Neural progenitor cell (in vitro differentiated cells): ENCODE measurements around the gene ACBD7. TPM values are rescaled to one million over a fixed set of nuclear protein-coding genes. Genes with fewer than 3 reads are reported as not detected.

Experiments
- DNase-seq: peaks from one replicate; pipeline ENCODE4 v3.0.0-alpha.2; 2016; ENCODE audit warnings: low spot score
- H2AFZ ChIP-seq: fragments of 200-600 bp; sonication (generic); replicated peaks from 2 replicates; pipeline ENCODE4 v1.6.1; 2016; ENCODE audit warnings: antibody characterized with exemption
- H3F3A ChIP-seq: fragments of 200-600 bp; sonication (generic); 2 replicates; pipeline ENCODE4 v1.6.1; 2016; ENCODE audit warnings: antibody characterized with exemption, low read depth
- H3K27ac ChIP-seq: fragments of 200-600 bp; sonication (generic); 2 replicates; pipeline ENCODE4 v1.5.1; 2016; ENCODE audit warnings: mild to moderate bottlenecking
- H3K27me3 ChIP-seq: fragments of 200-600 bp; sonication (generic); 2 replicates; pipeline ENCODE4 v1.6.1; 2016; ENCODE audit warnings: mild to moderate bottlenecking, moderate library complexity
- H3K36me3 ChIP-seq: fragments of 200-600 bp; sonication (generic); 2 replicates; pipeline ENCODE4 v1.5.1; 2016
- H3K4me1 ChIP-seq: fragments of 200-600 bp; sonication (generic); 2 replicates; pipeline ENCODE4 v1.6.1; 2016; ENCODE audit warnings: mixed run types
- H3K4me2 ChIP-seq: fragments of 200-600 bp; sonication (generic); 2 replicates; pipeline ENCODE4 v1.6.1; 2016
- H3K4me3 ChIP-seq: fragments of 200-600 bp; sonication (generic); 2 replicates; pipeline ENCODE4 v1.5.1; 2016
- H3K79me2 ChIP-seq: fragments of 200-600 bp; sonication (generic); 2 replicates; pipeline ENCODE4 v1.6.1; 2016; ENCODE audit warnings: low read depth
- H3K9ac ChIP-seq: fragments of 200-600 bp; sonication (generic); 2 replicates; pipeline ENCODE4 v1.6.1; 2016
- H3K9me3 ChIP-seq: fragments of 200-600 bp; sonication (generic); 2 replicates; pipeline ENCODE4 v1.5.1; 2016; ENCODE audit warnings: low read depth
- H4K20me1 ChIP-seq: fragments of 200-600 bp; sonication (generic); 2 replicates; pipeline ENCODE4 v1.6.1; 2016; ENCODE audit warnings: low read depth
- H3K27ac Mint-ChIP-seq: 3 replicates; pipeline ENCODE4 v1.8.0; 2021; ENCODE audit warnings: mixed read lengths
- H3K27me3 Mint-ChIP-seq: 2 replicates; pipeline ENCODE4 v1.8.0; 2022; ENCODE audit warnings: low read depth, mild to moderate bottlenecking, inconsistent platforms, moderate library complexity, mixed read lengths; ENCODE audit not compliant: insufficient read depth
- H3K36me3 Mint-ChIP-seq: 3 replicates; pipeline ENCODE4 v1.8.0; 2021; ENCODE audit warnings: mixed read lengths
- H3K4me1 Mint-ChIP-seq: 3 replicates; pipeline ENCODE4 v1.8.0; 2021; ENCODE audit warnings: mixed read lengths
- H3K4me3 Mint-ChIP-seq: 3 replicates; pipeline ENCODE4 v1.8.0; 2021; ENCODE audit warnings: mild to moderate bottlenecking, moderate library complexity, mixed read lengths
- H3K9me3 Mint-ChIP-seq: 3 replicates; pipeline ENCODE4 v1.8.0; 2020; ENCODE audit warnings: mixed read lengths
- EZH2 ChIP-seq: fragments of 200-600 bp; sonication (generic); IDR thresholded peaks from 2 replicates; pipeline ENCODE4 v1.6.1; 2017; ENCODE audit warnings: antibody characterized with exemption, mild to moderate bottlenecking, moderate library complexity
- EZH2phosphoT487 ChIP-seq: fragments of 200-600 bp; sonication (generic); IDR thresholded peaks from 2 replicates; pipeline ENCODE4 v1.6.1; 2017; ENCODE audit warnings: antibody characterized with exemption
- total RNA-seq: library from RNA; depleted of rRNA; stranded (reverse); fragments of >200 nt; gene quantifications from 2 replicates; pipeline ENCODE4 v1.2.3, GENCODE V29; 2015; ENCODE audit warnings: low replicate concordance
- TF ChIP-seq, protein P1 (sequence below): fragments of 200-600 bp; sonication (generic); IDR thresholded peaks from 2 replicates; pipeline ENCODE4 v1.5.1; 2017; ENCODE audit warnings: antibody characterized with exemption, mild to moderate bottlenecking

The ACBD7 gene
- total RNA-seq, 1 donor from 2014 or later: 97.3 TPM

DNA sequence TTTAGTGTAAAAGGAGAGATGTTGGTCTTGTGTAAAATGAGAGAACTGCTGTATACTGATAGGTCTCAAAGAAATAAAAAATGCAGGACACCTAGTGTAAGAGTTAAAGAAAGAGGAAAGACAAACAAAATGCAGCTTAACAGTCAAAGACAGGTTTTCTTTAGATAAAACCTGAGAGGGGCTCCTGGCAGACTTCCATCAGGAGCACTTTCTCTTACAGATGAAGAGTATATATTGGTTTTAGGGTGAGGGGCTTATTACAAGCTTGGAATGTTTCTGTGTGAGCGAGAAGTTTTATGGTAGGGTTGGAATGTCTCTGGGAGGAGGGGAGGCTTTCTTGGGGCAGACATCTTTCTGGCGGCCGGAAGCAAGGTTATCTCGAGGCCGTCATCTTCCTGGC, 16.2 kb downstream of the ACBD7 start:
- Histone ChIP-seq H3K4me2 (no peak overlapping the region), H3K9me3 (peaks cover 6% of the 10 kb centered on the region), H3K4me3 (no peak overlapping the region), H2AFZ (no peak overlapping the region), H3F3A (no peaks in the 10 kb centered on the region), H3K27ac (no peak overlapping the region), H3K27me3 (no peaks in the 10 kb centered on the region), H3K9ac (no peak overlapping the region), H4K20me1 (no peaks in the 10 kb centered on the region), H3K4me1 (no peaks in the 10 kb centered on the region), H3K36me3 (peaks cover 5% of the 10 kb centered on the region), H3K79me2 (no peaks in the 10 kb centered on the region)
- Mint-ChIP-seq H3K27ac (no peak overlapping the region), H3K9me3 (peaks cover 17% of the 10 kb centered on the region), H3K4me1 (no peaks in the 10 kb centered on the region), H3K36me3 (peaks cover 16% of the 10 kb centered on the region), H3K4me3 (no peak overlapping the region), H3K27me3 (peaks cover 2% of the 10 kb centered on the region)
- TF ChIP-seq EZH2phosphoT487: no peak
- TF ChIP-seq, protein P1, sequence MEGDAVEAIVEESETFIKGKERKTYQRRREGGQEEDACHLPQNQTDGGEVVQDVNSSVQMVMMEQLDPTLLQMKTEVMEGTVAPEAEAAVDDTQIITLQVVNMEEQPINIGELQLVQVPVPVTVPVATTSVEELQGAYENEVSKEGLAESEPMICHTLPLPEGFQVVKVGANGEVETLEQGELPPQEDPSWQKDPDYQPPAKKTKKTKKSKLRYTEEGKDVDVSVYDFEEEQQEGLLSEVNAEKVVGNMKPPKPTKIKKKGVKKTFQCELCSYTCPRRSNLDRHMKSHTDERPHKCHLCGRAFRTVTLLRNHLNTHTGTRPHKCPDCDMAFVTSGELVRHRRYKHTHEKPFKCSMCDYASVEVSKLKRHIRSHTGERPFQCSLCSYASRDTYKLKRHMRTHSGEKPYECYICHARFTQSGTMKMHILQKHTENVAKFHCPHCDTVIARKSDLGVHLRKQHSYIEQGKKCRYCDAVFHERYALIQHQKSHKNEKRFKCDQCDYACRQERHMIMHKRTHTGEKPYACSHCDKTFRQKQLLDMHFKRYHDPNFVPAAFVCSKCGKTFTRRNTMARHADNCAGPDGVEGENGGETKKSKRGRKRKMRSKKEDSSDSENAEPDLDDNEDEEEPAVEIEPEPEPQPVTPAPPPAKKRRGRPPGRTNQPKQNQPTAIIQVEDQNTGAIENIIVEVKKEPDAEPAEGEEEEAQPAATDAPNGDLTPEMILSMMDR: no peak
- no peak for TF ChIP-seq EZH2
- no peak for DNase-seq

DNA sequence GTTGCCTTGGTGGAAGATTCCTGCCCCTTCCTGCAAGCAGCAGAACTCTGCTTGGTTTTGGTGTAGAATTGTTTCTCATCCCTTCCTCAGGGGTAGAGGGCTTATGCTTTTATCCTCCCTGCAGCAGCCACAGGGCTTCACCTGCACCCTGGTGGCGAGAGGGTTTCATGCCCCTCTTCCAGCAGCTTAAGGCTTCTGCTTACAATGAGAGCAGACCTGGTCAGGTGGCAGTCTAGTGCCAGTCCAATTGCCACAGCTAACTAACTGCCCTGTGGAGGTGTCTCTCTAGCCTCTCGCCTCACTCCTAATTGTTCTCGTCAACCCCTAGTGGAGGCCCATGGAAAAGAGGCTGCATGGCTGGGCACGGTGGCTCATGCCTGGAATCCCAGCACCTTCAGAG, 19.3 kb downstream of the ACBD7 start:
- Mint-ChIP-seq H3K4me3 (no peak overlapping the region), H3K9me3 (peaks cover 27% of the 10 kb centered on the region), H3K27me3 (no peaks in the 10 kb centered on the region), H3K4me1 (no peaks in the 10 kb centered on the region), H3K27ac (no peak overlapping the region), H3K36me3 (peaks cover 16% of the 10 kb centered on the region)
- Histone ChIP-seq H3K79me2 (no peaks in the 10 kb centered on the region), H3K4me1 (no peaks in the 10 kb centered on the region), H3K27ac (no peak overlapping the region), H3K27me3 (no peaks in the 10 kb centered on the region), H3K4me2 (no peak overlapping the region), H2AFZ (no peak overlapping the region), H3K36me3 (peaks cover 5% of the 10 kb centered on the region), H4K20me1 (no peaks in the 10 kb centered on the region), H3K9me3 (peaks cover 6% of the 10 kb centered on the region), H3F3A (no peaks in the 10 kb centered on the region), H3K4me3 (no peak overlapping the region), H3K9ac (no peak overlapping the region)
- no peak for DNase-seq
- TF ChIP-seq, protein P1: no peak
- no peak for TF ChIP-seq EZH2
- TF ChIP-seq EZH2phosphoT487: no peak

DNA sequence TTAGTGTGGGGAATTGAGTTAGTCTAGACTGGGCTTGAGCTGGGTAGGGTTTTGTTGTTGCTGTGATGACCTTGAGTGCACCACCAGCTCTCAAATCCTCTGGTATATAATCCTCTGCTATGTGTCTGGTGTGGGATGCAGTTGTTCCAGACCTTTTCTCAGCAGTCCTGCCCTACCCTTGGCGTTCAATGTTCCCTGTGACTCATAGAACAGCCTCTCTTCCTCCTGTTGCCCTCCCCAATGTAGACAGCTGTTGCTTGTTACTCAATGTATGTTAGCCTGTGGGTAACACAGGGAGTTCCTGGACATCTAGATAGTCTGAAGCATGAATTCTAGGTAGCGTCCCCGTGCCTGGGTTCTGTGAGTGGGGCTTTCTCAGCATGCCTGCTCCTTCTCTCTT, 19.8 kb downstream of the ACBD7 start:
- Histone ChIP-seq H3K4me1 (no peaks in the 10 kb centered on the region), H3K4me2 (no peak overlapping the region), H4K20me1 (no peaks in the 10 kb centered on the region), H3K27me3 (no peaks in the 10 kb centered on the region), H3K9me3 (peaks cover 6% of the 10 kb centered on the region), H3K36me3 (peaks cover 5% of the 10 kb centered on the region), H3K4me3 (no peak overlapping the region), H3K79me2 (no peaks in the 10 kb centered on the region), H2AFZ (no peak overlapping the region), H3F3A (no peaks in the 10 kb centered on the region), H3K27ac (no peak overlapping the region), H3K9ac (no peak overlapping the region)
- Mint-ChIP-seq H3K4me1 (no peaks in the 10 kb centered on the region), H3K4me3 (no peak overlapping the region), H3K9me3 (peaks cover 26% of the 10 kb centered on the region), H3K27ac (no peak overlapping the region), H3K27me3 (no peaks in the 10 kb centered on the region), H3K36me3 (peaks cover 13% of the 10 kb centered on the region)
- TF ChIP-seq EZH2: no peak
- TF ChIP-seq, protein P1: no peak
- no peak for TF ChIP-seq EZH2phosphoT487
- DNase-seq: no peak
